Mesodermal cell (in vitro differentiated cells): ENCODE measurements around the gene CIAPIN1.

Source experiments
- H3K27ac ChIP-seq: 2 replicates; pipeline ENCODE4 v1.7.0; 2013; ENCODE audit warnings: mild to moderate bottlenecking, low read depth, low read length, moderate library complexity; ENCODE audit not compliant: severe bottlenecking
- H3K36me3 ChIP-seq: 2 replicates; pipeline ENCODE4 v1.7.1; 2013; ENCODE audit warnings: mild to moderate bottlenecking, low read length, moderate library complexity; ENCODE audit not compliant: control insufficient read depth, insufficient read depth
- H3K4me1 ChIP-seq: one replicate; pipeline ENCODE4 v1.7.1; 2013; ENCODE audit warnings: mild to moderate bottlenecking, low read length; ENCODE audit not compliant: insufficient read depth, control insufficient read depth, poor library complexity, severe bottlenecking
- H3K4me3 ChIP-seq: 2 replicates; pipeline ENCODE4 v1.7.0; 2013; ENCODE audit warnings: low read length, control low read depth, mild to moderate bottlenecking; ENCODE audit not compliant: insufficient read depth, poor library complexity, severe bottlenecking; ENCODE audit errors: extremely low read depth
- H3K9me3 ChIP-seq: 2 replicates; pipeline ENCODE4 v1.7.1; 2013; ENCODE audit warnings: mild to moderate bottlenecking, low read length, moderate library complexity; ENCODE audit not compliant: control insufficient read depth
- WGBS, 2 experiments: methylation state at CpG; one replicate each; pipeline ENCODE4 v1.1.5; 2013; ENCODE audit warnings: missing lambda C conversion rate in 2 of 2; ENCODE audit not compliant: insufficient coverage in 2 of 2; 5-methylcytosine and 5-hydroxymethylcytosine counted together

The CIAPIN1 gene

GRCh38 chr16:57434003-57434402 is 13.2 kb downstream of the CIAPIN1 start:
- WGBS, 2 experiments, result 100% methylated on average over 1 of the region's 2 CpGs; no CpG with 5 or more reads in 1 of the 2 experiments
- peaks cover 96% of the 10 kb centered on the region for H3K36me3 ChIP-seq
- H3K9me3 ChIP-seq, result no peaks in the 10 kb centered on the region
- no peaks in the 10 kb centered on the region for H3K4me1 ChIP-seq
- no peak overlapping the region for H3K4me3 ChIP-seq
- no peak overlapping the region for H3K27ac ChIP-seq

- no peaks in the 10 kb centered on the region for H3K4me1 ChIP-seq
- peaks cover 90% of the 10 kb centered on the region for H3K36me3 ChIP-seq
- H3K27ac ChIP-seq, result no peak overlapping the region
- no peaks in the 10 kb centered on the region for H3K9me3 ChIP-seq
- 92 to 100% methylated on average over 2 of the region's 3 CpGs for WGBS, 2 experiments
- no peak overlapping the region for H3K4me3 ChIP-seq
Observed at GRCh38 chr16:57432989-57433388, 14.2 kb downstream of the CIAPIN1 start.

GRCh38 chr16:57432505-57432904 is 14.7 kb downstream of the CIAPIN1 start:
- 86 to 100% methylated on average over 1 of the region's 2 CpGs for WGBS, 2 experiments
- H3K27ac ChIP-seq, result no peak overlapping the region

GRCh38 chr16:57430955-57431354 is 16.2 kb downstream of the CIAPIN1 start:
- Histone ChIP-seq H3K27ac (no peak overlapping the region), H3K4me3 (no peak overlapping the region), H3K9me3 (no peaks in the 10 kb centered on the region), H3K36me3 (peaks cover 77% of the 10 kb centered on the region), H3K4me1 (no peaks in the 10 kb centered on the region)
- 89 to 96% methylated on average over 2 to 3 of the region's 5 CpGs for WGBS, 2 experiments

More at GRCh38 chr16:57432505-57432904, 14.7 kb downstream of the CIAPIN1 start:
- H3K36me3 ChIP-seq, result peaks cover 86% of the 10 kb centered on the region
- H3K4me3 ChIP-seq, result no peak overlapping the region
- H3K9me3 ChIP-seq, result no peaks in the 10 kb centered on the region
- no peaks in the 10 kb centered on the region for H3K4me1 ChIP-seq

- Histone ChIP-seq H3K4me1 (no peaks in the 10 kb centered on the region), H3K9me3 (no peaks in the 10 kb centered on the region), H3K4me3 (no peak overlapping the region), H3K27ac (no peak overlapping the region), H3K36me3 (peaks cover 46% of the 10 kb centered on the region)
Observed at GRCh38 chr16:57427824-57428223, 19.4 kb downstream of the CIAPIN1 start.

GRCh38 chr16:57427307-57427706 is 19.9 kb downstream of the CIAPIN1 start:
- 98 to 100% methylated on average over 3 of the region's 8 CpGs for WGBS, 2 experiments
- Histone ChIP-seq H3K36me3 (peaks cover 41% of the 10 kb centered on the region), H3K9me3 (no peaks in the 10 kb centered on the region), H3K4me3 (no peak overlapping the region), H3K27ac (no peak overlapping the region), H3K4me1 (no peaks in the 10 kb centered on the region)

GRCh38 chr16:57426356-57426755 is 20.8 kb downstream of the CIAPIN1 start:
- Histone ChIP-seq H3K9me3 (no peaks in the 10 kb centered on the region), H3K36me3 (peaks cover 31% of the 10 kb centered on the region), H3K4me3 (no peak overlapping the region), H3K4me1 (no peaks in the 10 kb centered on the region), H3K27ac (no peak overlapping the region)
- 90 to 99% methylated on average over 7 of the region's 7 CpGs for WGBS, 2 experiments

- 92 to 100% methylated on average over 2 to 3 of the region's 3 CpGs for WGBS, 2 experiments
- no peaks in the 10 kb centered on the region for H3K4me1 ChIP-seq
- H3K27ac ChIP-seq, result no peak overlapping the region
- no peak overlapping the region for H3K4me3 ChIP-seq
- peaks cover 14% of the 10 kb centered on the region for H3K36me3 ChIP-seq
- H3K9me3 ChIP-seq, result no peaks in the 10 kb centered on the region
Observed at GRCh38 chr16:57424583-57424982, 22.6 kb downstream of the CIAPIN1 start.

GRCh38 chr16:57423152-57423551 is 24.0 kb downstream of the CIAPIN1 start:
- Histone ChIP-seq H3K9me3 (no peaks in the 10 kb centered on the region), H3K36me3 (peaks cover 7% of the 10 kb centered on the region), H3K4me3 (no peak overlapping the region), H3K27ac (no peak overlapping the region), H3K4me1 (peaks cover 8% of the 10 kb centered on the region)
- WGBS, 2 experiments, result 87 to 100% methylated on average over 2 of the region's 2 CpGs

- Histone ChIP-seq H3K9me3 (no peaks in the 10 kb centered on the region), H3K4me3 (no peak overlapping the region)
- 64 to 74% methylated on average over 7 to 9 of the region's 10 CpGs for WGBS, 2 experiments
Observed at GRCh38 chr16:57422026-57422944, 24.9 kb downstream of the CIAPIN1 start.

GRCh38 chr16:57419506-57419905 is 27.7 kb downstream of the CIAPIN1 start:
- Histone ChIP-seq H3K9me3 (no peaks in the 10 kb centered on the region), H3K27ac (no peak overlapping the region), H3K4me3 (no peak overlapping the region), H3K4me1 (peaks cover 22% of the 10 kb centered on the region), H3K36me3 (no peaks in the 10 kb centered on the region)
- WGBS, 2 experiments, result 92 to 95% methylated on average over 3 of the region's 6 CpGs

More at GRCh38 chr16:57422026-57422944, 24.9 kb downstream of the CIAPIN1 start:
- peaks cover 11% of the 10 kb centered on the region for H3K4me1 ChIP-seq
- H3K27ac ChIP-seq, result no peak overlapping the region
- peaks cover 7% of the 10 kb centered on the region for H3K36me3 ChIP-seq
